Activated CD8-positive, alpha-beta T cell treated with anti-CD3 and anti-CD28 coated beads for 36 hours (primary cell): ENCODE results near the gene CXXC5. TPM values are rescaled to one million over a fixed set of nuclear protein-coding genes. Genes with fewer than 3 reads are reported as not detected.

Experiments
- ATAC-seq: fragments of 200-7000 bp; cut with Tn5 transposase; one replicate; pipeline ENCODE4 v1.10.0; 2021; ENCODE audit warnings: mild to moderate bottlenecking, moderate library complexity
- CTCF ChIA-PET: fragments of 350-600 bp; sonication (Branson Sonifier 250); formaldehyde crosslinking; loops from one replicate; lab custom pipeline; 2021; ENCODE audit warnings: antibody characterized with exemption; lab: Charles Lee
- POLR2A ChIA-PET: fragments of 350-600 bp; sonication (Branson Sonifier 250); formaldehyde crosslinking; loops from one replicate; lab custom pipeline; 2021; ENCODE audit warnings: antibody characterized with exemption; lab: Charles Lee
- DNase-seq: peaks from one replicate; pipeline ENCODE4 v3.0.0-alpha.2; 2020
- H3K27ac Mint-ChIP-seq: one replicate; pipeline ENCODE4 v1.8.0; 2021; ENCODE audit warnings: mild to moderate bottlenecking, mixed read lengths
- H3K27me3 Mint-ChIP-seq: one replicate; pipeline ENCODE4 v1.8.0; 2021; ENCODE audit warnings: mixed read lengths
- H3K36me3 Mint-ChIP-seq: one replicate; pipeline ENCODE4 v1.8.0; 2021; ENCODE audit warnings: low read depth, mixed read lengths
- H3K4me1 Mint-ChIP-seq: one replicate; pipeline ENCODE4 v1.8.0; 2021; ENCODE audit warnings: low read depth, mixed read lengths
- H3K4me3 Mint-ChIP-seq: one replicate; pipeline ENCODE4 v1.8.0; 2021; ENCODE audit warnings: mild to moderate bottlenecking, moderate library complexity, mixed read lengths
- H3K9me3 Mint-ChIP-seq: one replicate; pipeline ENCODE4 v1.8.0; 2021; ENCODE audit warnings: mixed read lengths
- intact Hi-C: fragments of 100-400 bp; cut with micrococcal nuclease; formaldehyde crosslinking; loops from one replicate; pipeline ENCODE4 v1.10.0; 2022
- total RNA-seq, 2 experiments: library from RNA; stranded (reverse); gene quantifications; one replicate each; pipeline ENCODE4 v1.2.3, GENCODE V29; 2021
- TF ChIP-seq, protein P1 (sequence below): fragments of 200-600 bp; IDR thresholded peaks from one replicate; pipeline ENCODE4 v1.8.0; 2022; ENCODE audit warnings: antibody characterized with exemption, mild to moderate bottlenecking

CXXC5 gene
- total RNA-seq, 2 experiments from 2014 or later: 3.5 to 4.3 TPM

DNA sequence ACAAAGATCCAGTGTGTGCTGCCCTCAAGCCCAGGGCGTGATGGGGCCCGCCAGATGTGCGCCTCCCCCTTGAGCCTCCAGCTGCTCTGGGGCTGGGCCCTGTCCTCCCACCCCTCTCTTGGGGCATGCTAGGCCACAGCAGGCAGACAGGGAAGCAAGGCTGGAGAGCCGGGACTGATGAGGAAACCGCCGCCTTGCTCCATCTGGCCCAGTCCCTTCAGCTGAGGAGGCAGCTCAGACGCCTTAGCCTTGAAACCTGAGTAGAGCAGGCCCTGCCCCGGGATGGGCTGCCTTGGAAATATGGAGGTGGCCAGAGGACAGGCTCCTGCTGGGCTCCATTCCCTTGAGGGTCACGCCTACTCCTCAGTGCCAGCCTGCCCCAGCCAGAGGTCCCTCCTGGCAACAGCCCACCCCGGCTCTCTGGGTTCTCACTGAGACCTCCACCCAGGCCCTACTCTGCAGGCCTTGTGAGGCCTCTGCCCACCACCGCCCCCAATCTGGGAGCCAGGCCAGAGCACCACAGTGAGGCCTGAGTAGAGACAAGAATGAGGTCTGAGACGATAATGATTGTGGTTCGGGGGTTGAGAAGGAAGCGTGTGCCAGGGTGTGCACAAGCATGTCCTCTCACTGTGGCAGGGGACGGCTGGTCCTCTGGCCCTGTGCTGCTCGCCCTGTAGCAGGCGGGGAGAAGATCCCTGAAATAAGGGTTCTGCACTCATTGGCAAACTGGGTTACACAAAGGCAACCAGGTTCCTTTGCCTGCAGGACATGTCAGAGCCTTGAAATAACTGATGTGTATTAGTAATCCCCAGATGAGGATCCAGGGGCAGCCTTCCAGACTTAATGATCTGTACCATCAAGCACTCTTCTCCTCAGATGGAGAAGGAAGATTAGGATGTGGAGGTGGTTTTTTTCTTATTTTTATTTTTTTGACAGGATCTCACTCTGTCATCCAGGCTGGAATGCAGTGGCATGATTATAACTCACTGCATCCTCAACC is 30.9 kb downstream of the CXXC5 start:
- Mint-ChIP-seq H3K4me3 (no peak overlapping the region), H3K27ac (no peak overlapping the region), H3K9me3 (no peaks in the 10 kb centered on the region), H3K27me3 (no peaks in the 10 kb centered on the region), H3K36me3 (no peaks in the 10 kb centered on the region), H3K4me1 (peaks cover 8% of the 10 kb centered on the region)
- DNase-seq: no peak
- ChIA-PET CTCF (interaction anchor here (1.2 to 3.2 kb wide), 4 partner anchors 12 to 290 kb away, joined by 3 to 15 read pairs (median 4); no protein-coding TSS in a partner anchor), POLR2A (interaction anchor here (1.0 kb wide), 2 partner anchors 9 to 17 kb away, joined by 3 read pairs; no protein-coding TSS in a partner anchor)
- TF ChIP-seq, protein P1, sequence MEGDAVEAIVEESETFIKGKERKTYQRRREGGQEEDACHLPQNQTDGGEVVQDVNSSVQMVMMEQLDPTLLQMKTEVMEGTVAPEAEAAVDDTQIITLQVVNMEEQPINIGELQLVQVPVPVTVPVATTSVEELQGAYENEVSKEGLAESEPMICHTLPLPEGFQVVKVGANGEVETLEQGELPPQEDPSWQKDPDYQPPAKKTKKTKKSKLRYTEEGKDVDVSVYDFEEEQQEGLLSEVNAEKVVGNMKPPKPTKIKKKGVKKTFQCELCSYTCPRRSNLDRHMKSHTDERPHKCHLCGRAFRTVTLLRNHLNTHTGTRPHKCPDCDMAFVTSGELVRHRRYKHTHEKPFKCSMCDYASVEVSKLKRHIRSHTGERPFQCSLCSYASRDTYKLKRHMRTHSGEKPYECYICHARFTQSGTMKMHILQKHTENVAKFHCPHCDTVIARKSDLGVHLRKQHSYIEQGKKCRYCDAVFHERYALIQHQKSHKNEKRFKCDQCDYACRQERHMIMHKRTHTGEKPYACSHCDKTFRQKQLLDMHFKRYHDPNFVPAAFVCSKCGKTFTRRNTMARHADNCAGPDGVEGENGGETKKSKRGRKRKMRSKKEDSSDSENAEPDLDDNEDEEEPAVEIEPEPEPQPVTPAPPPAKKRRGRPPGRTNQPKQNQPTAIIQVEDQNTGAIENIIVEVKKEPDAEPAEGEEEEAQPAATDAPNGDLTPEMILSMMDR: no peak
- no peak for ATAC-seq
- intact Hi-C loops: no loop called here

DNA sequence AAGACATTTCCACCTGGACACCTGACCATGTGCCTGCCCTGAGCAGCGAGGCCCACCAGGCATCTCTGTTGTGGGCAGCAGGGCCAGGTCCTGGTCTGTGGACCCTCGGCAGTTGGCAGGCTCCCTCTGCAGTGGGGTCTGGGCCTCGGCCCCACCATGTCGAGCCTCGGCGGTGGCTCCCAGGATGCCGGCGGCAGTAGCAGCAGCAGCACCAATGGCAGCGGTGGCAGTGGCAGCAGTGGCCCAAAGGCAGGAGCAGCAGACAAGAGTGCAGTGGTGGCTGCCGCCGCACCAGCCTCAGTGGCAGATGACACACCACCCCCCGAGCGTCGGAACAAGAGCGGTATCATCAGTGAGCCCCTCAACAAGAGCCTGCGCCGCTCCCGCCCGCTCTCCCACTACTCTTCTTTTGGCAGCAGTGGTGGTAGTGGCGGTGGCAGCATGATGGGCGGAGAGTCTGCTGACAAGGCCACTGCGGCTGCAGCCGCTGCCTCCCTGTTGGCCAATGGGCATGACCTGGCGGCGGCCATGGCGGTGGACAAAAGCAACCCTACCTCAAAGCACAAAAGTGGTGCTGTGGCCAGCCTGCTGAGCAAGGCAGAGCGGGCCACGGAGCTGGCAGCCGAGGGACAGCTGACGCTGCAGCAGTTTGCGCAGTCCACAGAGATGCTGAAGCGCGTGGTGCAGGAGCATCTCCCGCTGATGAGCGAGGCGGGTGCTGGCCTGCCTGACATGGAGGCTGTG is 32.4 kb downstream of the CXXC5 start:
- Mint-ChIP-seq H3K4me3 (no peak overlapping the region), H3K4me1 (peaks cover 13% of the 10 kb centered on the region), H3K27me3 (no peaks in the 10 kb centered on the region), H3K9me3 (no peaks in the 10 kb centered on the region), H3K36me3 (no peaks in the 10 kb centered on the region), H3K27ac (no peak overlapping the region)
- intact Hi-C loops: no loop called here
- ATAC-seq (no peak), DNase-seq (no peak)
- POLR2A ChIA-PET: interaction anchor here (1.0 kb wide), 1 partner anchor 10 kb away, joined by 3 read pairs; no protein-coding TSS in a partner anchor
- TF ChIP-seq, protein P1: no peak
- CTCF ChIA-PET: interaction anchor here (3.2 kb wide), 1 partner anchor 47 kb away, joined by 15 read pairs; no protein-coding TSS in a partner anchor

DNA sequence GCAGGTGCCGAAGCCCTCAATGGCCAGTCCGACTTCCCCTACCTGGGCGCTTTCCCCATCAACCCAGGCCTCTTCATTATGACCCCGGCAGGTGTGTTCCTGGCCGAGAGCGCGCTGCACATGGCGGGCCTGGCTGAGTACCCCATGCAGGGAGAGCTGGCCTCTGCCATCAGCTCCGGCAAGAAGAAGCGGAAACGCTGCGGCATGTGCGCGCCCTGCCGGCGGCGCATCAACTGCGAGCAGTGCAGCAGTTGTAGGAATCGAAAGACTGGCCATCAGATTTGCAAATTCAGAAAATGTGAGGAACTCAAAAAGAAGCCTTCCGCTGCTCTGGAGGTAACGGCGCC is 32.9 kb downstream of the CXXC5 start:
- ChIA-PET CTCF (no interaction called here), POLR2A (no interaction called here)
- Mint-ChIP-seq H3K36me3 (no peaks in the 10 kb centered on the region), H3K27me3 (no peaks in the 10 kb centered on the region), H3K4me3 (no peak overlapping the region), H3K9me3 (no peaks in the 10 kb centered on the region), H3K27ac (no peak overlapping the region), H3K4me1 (peaks cover 18% of the 10 kb centered on the region)
- TF ChIP-seq, protein P1: no peak
- no peak for ATAC-seq
- intact Hi-C loops: no loop called here
- DNase-seq: no peak

DNA sequence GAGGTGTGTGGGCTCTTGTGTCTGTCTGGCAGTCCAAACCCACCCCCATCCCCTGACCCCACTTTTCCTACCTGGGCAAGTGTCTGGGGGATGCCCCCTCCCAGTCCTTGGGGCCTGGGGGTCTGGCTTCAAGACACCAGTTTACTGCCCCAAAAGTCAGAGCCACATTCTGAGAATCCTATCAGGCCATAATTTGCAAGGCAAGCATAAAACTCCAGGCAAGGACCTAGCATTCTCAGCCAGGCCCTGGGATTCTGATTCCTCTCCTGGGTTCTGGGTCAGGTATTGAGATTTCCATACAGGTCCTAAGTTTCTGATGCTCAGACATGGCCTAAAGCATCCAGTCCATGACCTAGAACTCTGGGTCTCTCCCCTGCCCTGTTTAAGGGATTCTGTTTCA is 33.3 kb downstream of the CXXC5 start:
- ATAC-seq (no peak), DNase-seq (no peak)
- no peaks in the 10 kb centered on the region for H3K27me3 Mint-ChIP-seq
- H3K4me1 Mint-ChIP-seq: peaks cover 20% of the 10 kb centered on the region
- no peaks in the 10 kb centered on the region for H3K9me3 Mint-ChIP-seq
- ChIA-PET CTCF (no interaction called here), POLR2A (no interaction called here)
- H3K27ac Mint-ChIP-seq: no peak overlapping the region
- intact Hi-C loops: no loop called here
- TF ChIP-seq, protein P1: no peak
- H3K36me3 Mint-ChIP-seq: no peaks in the 10 kb centered on the region
- H3K4me3 Mint-ChIP-seq: no peak overlapping the region
